Keratinocyte (primary cell): Measurements from ENCODE around the gene AHCYL2. TPM values are rescaled to one million over a fixed set of nuclear protein-coding genes. Genes with fewer than 3 reads are reported as not detected.
A peak's percentile ranks its signal among the peaks of the same experiment; 100 is the strongest.

ENCODE experiments used
- DNase-seq: peaks from one replicate; pipeline ENCODE4 v3.0.0-alpha.2; 2011; ENCODE audit warnings: low read depth, missing footprints, low spot score
- FAIRE-seq: peaks from 2 replicates; lab custom pipeline; 2011; peaks lifted over from hg19 to GRCh38; lab: Jason Lieb, UNC
- H2AFZ ChIP-seq: 2 replicates; pipeline ENCODE4 v1.6.0; 2012; ENCODE audit warnings: low read length, control low read depth, inconsistent platforms; ENCODE audit not compliant: control insufficient read depth
- H3K27ac ChIP-seq: 2 replicates; pipeline ENCODE4 v1.5.1; 2011; ENCODE audit warnings: low read length; ENCODE audit not compliant: control insufficient read depth, insufficient read depth
- H3K27me3 ChIP-seq: 3 replicates; pipeline ENCODE4 v1.6.0; 2011; ENCODE audit warnings: low read length; ENCODE audit not compliant: control insufficient read depth, insufficient read depth; ENCODE audit errors: extremely low read depth
- H3K36me3 ChIP-seq, 2 experiments: 2 replicates in 1 of 2; 3 replicates in 1 of 2; pipeline ENCODE4 v1.5.1; 2011; ENCODE audit warnings: low read length in 2 of 2, mild to moderate bottlenecking in 1 of 2; ENCODE audit not compliant: control insufficient read depth in 2 of 2, insufficient read depth in 2 of 2; ENCODE audit errors: extremely low read depth in 1 of 2
- H3K4me1 ChIP-seq: 3 replicates; pipeline ENCODE4 v1.5.1; 2011; ENCODE audit warnings: low read length; ENCODE audit not compliant: control insufficient read depth, insufficient read depth; ENCODE audit errors: extremely low read depth
- H3K4me2 ChIP-seq: 3 replicates; pipeline ENCODE4 v1.6.0; 2011; ENCODE audit warnings: low read depth, low read length; ENCODE audit not compliant: control insufficient read depth, insufficient read depth; ENCODE audit errors: extremely low read depth
- H3K4me3 ChIP-seq, 3 experiments: fragments of 200-600 bp in 1 of 3; sonication (generic) in 1 of 3; 2 replicates in 2 of 3; 3 replicates in 1 of 3; pipeline ENCODE4 v1.5.1; 2011 to 2016; ENCODE audit warnings: low read length in 3 of 3, mild to moderate bottlenecking in 3 of 3, control low read depth in 2 of 3, inconsistent platforms in 1 of 3, low read depth in 1 of 3, mixed read lengths in 1 of 3, mixed run types in 1 of 3, moderate library complexity in 1 of 3; ENCODE audit not compliant: control insufficient read depth in 2 of 3, insufficient read depth in 2 of 3; ENCODE audit errors: extremely low read depth in 1 of 3
- H3K79me2 ChIP-seq: 2 replicates; pipeline ENCODE4 v1.6.0; 2012; ENCODE audit warnings: low read length; ENCODE audit not compliant: control insufficient read depth, insufficient read depth
- H3K9ac ChIP-seq: 3 replicates; pipeline ENCODE4 v1.6.0; 2011; ENCODE audit warnings: low read length; ENCODE audit not compliant: control insufficient read depth, insufficient read depth; ENCODE audit errors: extremely low read depth
- H3K9me1 ChIP-seq: 3 replicates; pipeline ENCODE4 v1.6.0; 2011; ENCODE audit warnings: low read length; ENCODE audit not compliant: control insufficient read depth, insufficient read depth; ENCODE audit errors: extremely low read depth
- H3K9me3 ChIP-seq: 2 replicates; pipeline ENCODE4 v1.5.1; 2012; ENCODE audit warnings: low read depth, low read length; ENCODE audit not compliant: control insufficient read depth
- H4K20me1 ChIP-seq: 3 replicates; pipeline ENCODE4 v1.6.0; 2011; ENCODE audit warnings: low read length; ENCODE audit not compliant: control insufficient read depth, insufficient read depth; ENCODE audit errors: extremely low read depth
- CTCF ChIP-seq, 3 experiments: IDR thresholded peaks in 1 of 3; conservative IDR thresholded peaks in 1 of 3; optimal IDR thresholded peaks in 1 of 3; 2 replicates in 2 of 3; 3 replicates in 1 of 3; pipeline versions ENCODE3 to v1.5.1; 2011; ENCODE audit warnings: low read length in 3 of 3, mild to moderate bottlenecking in 3 of 3, moderate library complexity in 2 of 3, control low read depth in 1 of 3, inconsistent platforms in 1 of 3; ENCODE audit not compliant: insufficient read depth in 2 of 3; ENCODE audit errors: extremely low read depth in 1 of 3
- EZH2 ChIP-seq: IDR thresholded peaks from one replicate; pipeline ENCODE4 v1.6.1; 2012; ENCODE audit warnings: inconsistent platforms, mild to moderate bottlenecking, low read length, moderate library complexity
- dilution Hi-C: fragments of 300-500 bp; cut with MboI; formaldehyde crosslinking; loops from one replicate; pipeline ENCODE4 v1.7.0; 2020; ENCODE audit warnings: low sequenced_read_pairs; ENCODE audit not compliant: extremely low pct_ligation_motif_present
- polyA plus RNA-seq, 5 experiments: library from polyadenylated mRNA; depleted of rRNA in 3 of 5; stranded (reverse) in 3 of 5; stranded (forward) in 1 of 5; unstranded in 1 of 5; fragments of >200 nt; gene quantifications; 1 replicate in 1 of 5; 2 replicates in 3 of 5; 3 replicates in 1 of 5; pipeline versions ENCODE4 v1.2.1 to v1.2.3, GENCODE V29; 2011 to 2012; ENCODE audit warnings: missing spikeins in 2 of 5, low read depth in 1 of 5, low replicate concordance in 1 of 5

AHCYL2 gene
- polyA plus RNA-seq, 1 donor (not counting 4 experiments of a cell fraction or from before 2014, with no cell fraction given) = 32.8 TPM

GRCh38 chr7:129315960-129316359 is 91.1 kb downstream of the AHCYL2 start:
- Histone ChIP-seq H3K27me3 (no peaks in the 10 kb centered on the region), H3K9me3 (no peaks in the 10 kb centered on the region), H3K4me2 (no peak overlapping the region), H2AFZ (peak overlapping the region; percentile 37), H3K9me1 (no peaks in the 10 kb centered on the region), H3K79me2 (no peaks in the 10 kb centered on the region), H3K4me3 (no peak overlapping the region), H3K27ac (no peak overlapping the region), H4K20me1 (no peaks in the 10 kb centered on the region), H3K4me1 (peaks cover 6% of the 10 kb centered on the region), H3K36me3 (no peaks in the 10 kb centered on the region), H3K9ac (no peak overlapping the region)
- dilution Hi-C loops = no loop called here
- TF ChIP-seq EZH2 (no peak), CTCF (optimal IDR thresholded peaks at IDR 0.05 in 1 of 3, IDR thresholded peaks at IDR 0.05 in 1 of 3, conservative IDR thresholded peaks at IDR 0.05 in 1 of 3; ENCODE audit: extremely low read depth in 1 of 3, insufficient read depth in 2 of 3, low read length in 3 of 3) (no peak)
- FAIRE-seq = no peak
- DNase-seq = no peak

GRCh38 chr7:129317450-129317849 is 92.6 kb downstream of the AHCYL2 start:
- FAIRE-seq (no peak), DNase-seq (no peak)
- Histone ChIP-seq H3K79me2 (no peaks in the 10 kb centered on the region), H3K36me3 (no peaks in the 10 kb centered on the region), H2AFZ (no peak overlapping the region), H3K9me1 (no peaks in the 10 kb centered on the region), H3K9ac (no peak overlapping the region), H3K27ac (no peak overlapping the region), H3K9me3 (no peaks in the 10 kb centered on the region), H3K27me3 (no peaks in the 10 kb centered on the region), H3K4me3 (no peak overlapping the region), H3K4me2 (no peak overlapping the region), H4K20me1 (no peaks in the 10 kb centered on the region), H3K4me1 (peaks cover 6% of the 10 kb centered on the region)
- no peak for TF ChIP-seq EZH2
- no peak for TF ChIP-seq CTCF (optimal IDR thresholded peaks at IDR 0.05 in 1 of 3, IDR thresholded peaks at IDR 0.05 in 1 of 3, conservative IDR thresholded peaks at IDR 0.05 in 1 of 3; ENCODE audit: extremely low read depth in 1 of 3, insufficient read depth in 2 of 3, low read length in 3 of 3)
- dilution Hi-C loops = no loop called here
